Neuron (in vitro differentiated cells): ENCODE measurements around the gene CLIC1.

Experiments used
- H2AFZ ChIP-seq: one replicate; pipeline ENCODE4 v1.6.1; 2013; ENCODE audit warnings: low read depth, mild to moderate bottlenecking, inconsistent platforms, low read length, moderate library complexity
- H3K27me3 ChIP-seq: one replicate; pipeline ENCODE4 v1.6.1; 2013; ENCODE audit warnings: low read length; ENCODE audit not compliant: insufficient read depth
- H3K36me3 ChIP-seq: one replicate; pipeline ENCODE4 v1.6.1; 2013; ENCODE audit warnings: low read length; ENCODE audit not compliant: insufficient read depth
- H3K4me1 ChIP-seq: one replicate; pipeline ENCODE4 v1.6.1; 2013; ENCODE audit warnings: low read length; ENCODE audit not compliant: insufficient read depth
- H3K4me3 ChIP-seq: 2 replicates; pipeline ENCODE4 v1.5.1; 2013; ENCODE audit warnings: mild to moderate bottlenecking, low read length, moderate library complexity
- H3K9me3 ChIP-seq: one replicate; pipeline ENCODE4 v1.6.1; 2013; ENCODE audit warnings: low read length

CLIC1 gene

DNA sequence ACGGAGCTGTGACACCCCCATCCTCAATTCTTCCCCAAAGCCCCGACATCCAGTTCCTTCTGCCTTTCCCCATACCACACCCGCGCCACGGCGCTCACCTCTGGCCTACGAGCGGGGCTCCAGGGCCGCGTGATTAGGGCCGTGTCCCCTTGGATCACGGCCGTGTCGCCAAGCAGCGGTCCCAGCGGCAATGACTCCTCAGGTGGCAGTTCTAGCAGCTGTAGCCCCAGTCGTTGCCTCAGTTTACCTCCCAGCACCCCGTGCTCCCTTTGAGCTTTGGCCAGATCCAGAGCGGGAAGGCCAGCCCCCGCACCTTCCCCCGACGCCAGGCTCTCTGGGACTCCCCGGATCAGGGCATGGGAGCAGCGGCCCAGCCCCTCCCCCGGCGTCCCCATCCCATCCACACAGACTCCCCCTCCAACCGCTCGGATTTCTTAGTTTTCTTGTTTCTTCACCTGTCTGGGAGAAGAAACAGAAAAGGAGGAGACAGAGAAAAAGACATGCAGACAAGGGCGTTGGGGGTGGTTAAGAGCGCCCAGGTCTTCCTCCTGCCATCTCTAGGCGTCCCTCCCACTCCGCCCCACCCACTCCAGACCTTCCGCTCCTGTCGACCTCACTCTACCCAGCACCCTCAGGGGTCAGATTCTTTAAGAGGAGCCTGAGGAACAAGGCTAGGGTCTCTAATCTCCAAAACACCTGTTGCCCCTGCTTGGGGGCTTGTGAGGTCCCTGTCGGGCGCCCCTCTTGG is 7.4 kb downstream of the CLIC1 start, which contains the start of gene DDAH2:
Gene DDAH2 (minus strand): TSS at position 533 of the 748 bp plus-strand sequence. CDS start 138 bp downstream, at position 395.
- Histone ChIP-seq H3K9me3 (no peaks in the 10 kb centered on the region), H3K27me3 (no peaks in the 10 kb centered on the region), H3K4me1 (peaks cover 16% of the 10 kb centered on the region), H2AFZ (no peak within 1 kb of the TSS), H3K36me3 (peaks cover 58% of the 10 kb centered on the region), H3K4me3 (peak within 1 kb of the TSS; percentile 87)

DNA sequence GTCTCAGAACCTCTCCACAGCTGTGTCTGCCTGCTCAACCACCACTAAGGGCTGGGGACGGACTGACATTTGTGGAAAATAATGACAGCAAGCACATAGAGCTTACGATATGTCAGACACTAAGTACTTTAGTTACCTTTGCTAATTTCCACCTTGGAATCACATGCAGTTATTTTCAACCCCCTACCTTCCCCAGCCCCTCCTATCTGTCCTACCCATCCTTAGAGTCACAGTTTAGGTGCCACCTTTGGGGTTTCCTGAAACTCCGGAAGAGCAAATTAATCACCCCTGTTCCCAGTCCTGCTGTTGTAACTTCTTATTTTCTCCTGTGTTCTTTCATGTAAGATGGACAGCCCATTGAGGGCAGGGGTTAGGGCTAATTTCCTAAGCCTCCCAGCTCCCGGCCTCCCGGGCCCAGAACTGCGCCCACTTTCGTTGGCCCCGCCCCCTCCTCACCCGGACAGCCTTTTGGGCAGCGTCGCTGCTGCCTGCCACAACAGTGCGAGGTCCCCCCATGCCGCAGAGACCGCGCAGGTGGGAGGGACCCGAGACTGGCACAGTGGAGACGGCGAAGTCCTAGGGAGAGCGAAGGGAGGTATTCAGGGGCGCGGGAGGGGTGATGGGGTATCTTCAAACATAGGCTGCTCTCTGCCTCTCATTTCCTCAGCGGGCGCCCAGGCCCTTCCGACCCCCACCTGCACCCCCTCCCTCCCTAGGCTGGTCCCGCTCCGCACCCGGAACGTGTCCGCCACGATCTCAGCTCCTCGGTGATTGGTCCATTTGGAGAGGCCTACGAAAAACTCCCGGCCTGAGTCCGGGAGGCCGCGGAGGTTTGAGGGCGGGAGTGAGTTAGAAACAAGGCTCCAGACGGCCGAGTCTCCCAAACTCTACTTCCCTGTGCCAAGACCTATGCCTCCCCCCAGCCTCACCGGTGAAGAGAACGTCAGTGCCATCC is 8.3 kb downstream of the CLIC1 start:
- Histone ChIP-seq H3K4me1 (peaks cover 16% of the 10 kb centered on the region), H2AFZ (no peak overlapping the region), H3K9me3 (no peaks in the 10 kb centered on the region), H3K36me3 (peaks cover 49% of the 10 kb centered on the region), H3K4me3 (peak overlapping the region; percentile 87), H3K27me3 (no peaks in the 10 kb centered on the region)

DNA sequence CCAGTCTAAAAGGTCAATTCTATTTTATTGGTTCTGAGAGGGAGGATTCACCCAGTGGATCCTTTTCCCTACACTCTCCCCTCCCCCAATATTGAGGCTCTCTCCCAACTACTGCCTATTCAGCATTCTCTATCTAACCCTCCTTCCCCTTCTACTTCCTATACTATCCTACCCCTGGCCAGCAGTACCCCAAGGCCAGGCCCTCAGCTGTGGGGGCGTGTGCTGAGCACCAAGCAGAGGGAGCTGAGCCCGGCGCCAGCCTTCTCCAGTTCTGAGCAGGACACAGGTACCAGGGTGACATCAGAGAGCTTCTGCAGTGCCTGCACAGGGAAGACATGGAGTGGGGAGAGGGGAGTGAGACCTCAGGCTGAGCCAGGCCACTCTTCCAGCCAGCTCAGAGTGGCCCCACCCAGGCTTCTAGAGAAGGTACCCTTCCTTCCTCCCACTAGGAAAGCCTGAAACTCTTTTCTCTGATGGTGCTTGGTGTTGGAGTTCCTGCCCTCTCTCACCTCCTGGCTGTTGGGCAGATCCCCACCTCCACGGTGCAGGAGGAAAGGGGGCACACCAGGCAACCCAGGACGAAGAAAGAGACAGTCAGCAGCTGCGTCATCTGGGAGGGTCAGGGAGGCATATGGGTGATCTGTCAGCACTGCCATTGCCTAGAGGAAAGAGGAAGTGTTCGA is 9.2 kb downstream of the CLIC1 start:
- Histone ChIP-seq H3K27me3 (no peaks in the 10 kb centered on the region), H3K36me3 (peaks cover 46% of the 10 kb centered on the region), H2AFZ (no peak overlapping the region), H3K4me3 (no peak overlapping the region), H3K9me3 (no peaks in the 10 kb centered on the region), H3K4me1 (peaks cover 16% of the 10 kb centered on the region)

DNA sequence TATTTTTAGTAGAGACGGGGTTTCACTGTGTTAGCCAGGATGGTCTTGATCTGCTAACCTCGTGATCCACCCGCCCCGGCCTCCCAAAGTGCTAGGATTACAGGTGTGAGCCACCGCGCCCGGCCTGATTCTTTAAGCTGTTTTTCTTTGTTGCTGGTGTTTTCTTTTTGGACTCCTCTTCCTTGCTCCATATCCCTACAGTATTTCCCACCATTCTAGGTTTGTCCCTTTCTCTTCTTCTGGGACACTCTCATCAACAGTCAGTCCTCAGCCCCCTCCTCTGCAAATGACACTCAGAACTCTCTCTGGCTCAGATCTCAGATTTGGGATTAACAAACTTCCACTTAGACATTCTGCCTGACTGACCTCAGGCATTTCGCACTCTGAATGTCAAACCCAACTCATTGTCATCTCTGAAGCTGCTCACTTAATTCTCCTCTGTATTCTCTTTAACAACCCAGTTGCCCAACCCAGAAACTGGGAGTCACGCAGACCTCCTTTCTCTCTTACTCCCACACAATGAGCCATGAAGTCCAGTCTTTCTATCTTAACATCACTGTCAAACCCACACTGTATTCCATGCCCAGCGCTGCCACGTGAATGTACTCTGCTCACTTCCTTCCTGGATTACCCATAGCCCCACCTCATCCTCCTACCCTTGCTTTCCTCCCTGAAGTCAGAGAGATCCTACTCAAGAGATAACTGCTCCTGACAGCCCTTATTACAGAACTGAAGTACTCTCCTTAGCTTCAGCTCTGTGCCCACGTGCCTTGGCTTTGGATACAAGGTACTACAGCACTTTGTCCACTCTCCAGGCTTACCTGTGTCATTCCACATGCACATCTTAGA is 10.6 kb downstream of the CLIC1 start:
- Histone ChIP-seq H3K9me3 (no peaks in the 10 kb centered on the region), H3K4me1 (peaks cover 13% of the 10 kb centered on the region), H3K4me3 (no peak overlapping the region), H2AFZ (no peak overlapping the region), H3K36me3 (peaks cover 35% of the 10 kb centered on the region), H3K27me3 (no peaks in the 10 kb centered on the region)

DNA sequence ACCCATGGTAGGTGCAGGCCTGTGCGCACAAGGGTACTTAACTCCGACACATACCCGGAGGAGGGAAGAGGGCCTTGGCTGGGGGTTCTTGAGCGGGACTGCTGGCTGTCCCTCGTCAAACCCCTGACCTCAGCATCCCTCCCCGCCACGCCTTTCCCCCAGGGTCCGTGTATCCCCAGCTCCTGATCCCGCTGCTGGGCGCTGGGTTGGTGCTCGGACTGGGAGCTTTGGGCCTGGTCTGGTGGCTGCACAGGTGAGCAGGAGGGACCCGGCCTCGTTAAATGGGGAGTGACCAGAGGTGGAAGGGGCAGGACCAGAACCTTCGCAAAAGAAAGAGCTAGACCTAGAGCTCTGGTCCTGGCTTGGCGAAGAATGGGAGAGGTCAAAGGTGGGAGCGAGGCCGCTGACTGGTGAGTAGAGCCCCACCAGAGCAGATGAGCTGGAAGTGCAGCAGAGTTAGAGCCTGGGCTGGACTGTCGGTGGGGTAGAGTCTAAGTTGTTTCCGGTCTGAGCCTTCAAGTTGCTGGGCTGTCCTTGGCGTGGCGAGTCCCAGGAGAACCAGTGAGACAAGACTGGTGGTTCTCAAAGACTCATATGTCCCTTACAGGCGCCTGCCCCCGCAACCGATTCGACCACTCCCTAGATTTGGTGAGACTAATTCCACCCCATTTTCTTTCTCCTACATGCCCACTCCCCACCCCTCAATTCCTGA is 12.2 kb downstream of the CLIC1 start:
- peaks cover 33% of the 10 kb centered on the region for H3K36me3 ChIP-seq
- H3K4me3 ChIP-seq, result no peak overlapping the region
- no peaks in the 10 kb centered on the region for H3K27me3 ChIP-seq

DNA sequence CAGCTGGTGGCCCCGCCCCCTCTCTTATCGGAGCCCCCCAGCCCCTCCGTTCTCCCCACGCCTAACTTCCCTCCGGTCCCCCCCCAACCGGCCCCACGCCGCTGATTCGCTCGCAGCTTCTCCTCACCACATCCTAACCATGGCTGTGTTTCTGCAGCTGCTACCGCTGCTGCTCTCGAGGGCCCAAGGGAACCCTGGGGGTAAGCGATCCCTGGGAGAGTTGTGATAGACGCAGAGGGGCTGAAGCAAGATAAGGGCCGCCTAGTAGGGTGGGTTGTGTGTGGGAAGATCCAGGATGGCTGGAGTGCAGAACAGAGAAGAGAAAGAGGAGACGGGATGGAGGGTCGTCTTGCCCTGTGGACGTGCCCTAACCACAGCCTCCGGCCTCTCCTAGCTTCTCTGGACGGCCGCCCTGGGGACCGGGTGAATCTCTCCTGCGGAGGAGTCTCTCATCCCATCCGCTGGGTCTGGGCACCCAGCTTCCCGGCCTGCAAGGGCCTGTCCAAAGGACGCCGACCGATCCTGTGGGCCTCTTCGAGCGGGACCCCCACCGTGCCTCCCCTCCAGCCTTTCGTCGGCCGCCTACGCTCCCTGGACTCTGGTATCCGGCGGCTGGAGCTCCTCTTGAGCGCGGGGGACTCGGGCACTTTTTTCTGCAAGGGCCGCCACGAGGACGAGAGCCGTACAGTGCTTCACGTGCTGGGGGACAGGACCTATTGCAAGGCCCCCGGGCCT is 12.9 kb downstream of the CLIC1 start, which contains the start of gene MPIG6B:
Gene MPIG6B (plus strand): TSS at position 129 of the 735 bp plus-strand sequence. CDS start 11 bp downstream, at position 140.
- no peak within 1 kb of the TSS for H3K4me3 ChIP-seq
- H3K9me3 ChIP-seq, result no peaks in the 10 kb centered on the region
- H3K36me3 ChIP-seq, result peaks cover 31% of the 10 kb centered on the region
- no peak within 1 kb of the TSS for H2AFZ ChIP-seq
- no peaks in the 10 kb centered on the region for H3K4me1 ChIP-seq
- no peaks in the 10 kb centered on the region for H3K27me3 ChIP-seq

More for the DNA sequence above, 12.2 kb downstream of the CLIC1 start:
- Histone ChIP-seq H3K9me3 (no peaks in the 10 kb centered on the region), H2AFZ (no peak overlapping the region), H3K4me1 (peaks cover 7% of the 10 kb centered on the region)

DNA sequence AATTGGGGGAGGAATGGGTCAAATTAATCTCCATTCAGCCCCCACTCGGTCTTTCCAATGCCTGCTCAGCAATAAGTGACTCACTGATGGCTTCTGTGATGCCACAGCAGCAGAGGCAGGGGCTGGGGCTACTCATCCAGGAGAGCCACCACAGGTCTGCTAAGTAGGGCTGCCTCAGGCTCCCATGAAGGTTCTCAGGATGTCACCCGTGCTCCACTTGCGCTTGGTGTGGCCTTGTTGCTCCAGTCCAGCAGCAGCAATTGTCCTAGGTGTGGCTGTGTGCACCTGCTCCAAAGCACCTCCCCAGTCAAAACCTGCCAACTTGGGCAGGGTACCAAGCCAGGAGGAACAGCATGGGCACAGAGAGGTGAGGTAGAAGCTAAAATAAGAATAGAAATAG is 14.2 kb downstream of the CLIC1 start:
- no peaks in the 10 kb centered on the region for H3K9me3 ChIP-seq

DNA sequence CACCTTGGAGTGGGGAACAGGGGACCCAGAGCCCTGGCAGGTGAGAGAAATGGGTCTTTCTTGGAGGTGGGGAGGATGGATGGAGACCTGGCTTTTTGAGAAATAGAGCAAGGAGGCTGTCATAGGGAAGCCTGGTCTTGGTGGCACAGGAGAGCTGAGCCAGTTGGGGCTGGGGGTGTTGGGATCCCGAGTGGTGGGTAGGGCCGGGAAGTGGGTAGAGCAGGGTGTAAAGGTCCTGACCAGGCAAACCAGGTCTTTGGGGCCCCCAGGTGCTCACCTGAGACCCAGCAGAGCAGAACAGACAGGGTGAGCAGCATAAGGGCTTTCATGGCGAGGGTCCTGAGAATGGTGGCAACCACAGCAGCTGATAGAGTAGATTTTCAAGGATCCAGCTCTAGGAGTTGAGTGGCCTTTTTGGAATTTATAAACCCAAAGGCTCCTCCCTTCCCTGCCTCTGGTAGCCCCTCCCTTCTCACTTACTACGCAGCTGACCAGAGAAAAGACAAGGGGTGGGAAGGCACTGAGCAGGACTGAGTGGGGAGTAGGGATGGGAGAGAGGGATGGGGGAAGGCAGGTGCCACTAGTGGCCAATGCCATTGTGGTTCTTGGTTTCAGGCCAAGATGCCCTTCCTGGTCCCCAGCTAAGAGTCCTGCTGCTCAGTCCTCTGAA is 14.8 kb downstream of the CLIC1 start, which contains the start of gene LY6G6C:
Gene LY6G6C (minus strand): TSS at position 396 of the 670 bp plus-strand sequence. CDS start 67 bp downstream, at position 329.
- H2AFZ ChIP-seq, result no peak within 1 kb of the TSS
- no peak within 1 kb of the TSS for H3K4me3 ChIP-seq
- no peaks in the 10 kb centered on the region for H3K4me1 ChIP-seq
- H3K9me3 ChIP-seq, result no peaks in the 10 kb centered on the region
- H3K36me3 ChIP-seq, result peaks cover 12% of the 10 kb centered on the region
- no peaks in the 10 kb centered on the region for H3K27me3 ChIP-seq

More for the DNA sequence above, 14.2 kb downstream of the CLIC1 start:
- Histone ChIP-seq H3K4me3 (no peak overlapping the region), H3K4me1 (no peaks in the 10 kb centered on the region), H3K36me3 (peaks cover 19% of the 10 kb centered on the region), H2AFZ (no peak overlapping the region), H3K27me3 (no peaks in the 10 kb centered on the region)

DNA sequence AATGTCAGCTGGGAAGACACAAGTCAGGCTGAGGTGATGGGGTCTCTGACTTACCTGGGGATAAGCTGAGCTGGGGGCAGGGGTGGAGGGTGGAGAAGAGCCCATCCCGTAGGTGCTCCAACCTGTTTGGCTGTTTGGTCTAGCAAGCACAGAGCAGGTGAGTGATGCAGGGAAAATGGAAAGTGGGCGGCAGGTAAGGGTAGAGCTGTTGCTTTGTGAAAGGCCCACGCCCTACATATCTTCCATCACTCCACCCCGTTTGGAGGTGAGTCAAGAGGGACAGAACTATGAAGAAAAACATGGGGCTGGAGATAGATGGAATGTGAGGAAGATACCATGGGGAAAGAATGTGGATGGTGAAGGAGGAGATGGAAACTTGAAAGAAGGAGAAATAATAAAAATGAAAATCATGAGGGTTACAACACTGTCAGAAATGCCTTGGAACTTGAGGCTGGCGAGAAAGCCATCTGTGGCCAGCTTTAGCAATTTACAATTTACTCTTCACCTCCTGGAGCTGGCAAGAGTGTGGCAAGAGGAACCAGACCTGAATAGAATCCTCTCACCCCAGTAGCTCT is 16.0 kb downstream of the CLIC1 start:
- H3K4me3 ChIP-seq, result no peak overlapping the region
- H3K9me3 ChIP-seq, result no peaks in the 10 kb centered on the region
- no peak overlapping the region for H2AFZ ChIP-seq
- no peaks in the 10 kb centered on the region for H3K27me3 ChIP-seq
- no peaks in the 10 kb centered on the region for H3K4me1 ChIP-seq
- H3K36me3 ChIP-seq, result peaks cover 3% of the 10 kb centered on the region

DNA sequence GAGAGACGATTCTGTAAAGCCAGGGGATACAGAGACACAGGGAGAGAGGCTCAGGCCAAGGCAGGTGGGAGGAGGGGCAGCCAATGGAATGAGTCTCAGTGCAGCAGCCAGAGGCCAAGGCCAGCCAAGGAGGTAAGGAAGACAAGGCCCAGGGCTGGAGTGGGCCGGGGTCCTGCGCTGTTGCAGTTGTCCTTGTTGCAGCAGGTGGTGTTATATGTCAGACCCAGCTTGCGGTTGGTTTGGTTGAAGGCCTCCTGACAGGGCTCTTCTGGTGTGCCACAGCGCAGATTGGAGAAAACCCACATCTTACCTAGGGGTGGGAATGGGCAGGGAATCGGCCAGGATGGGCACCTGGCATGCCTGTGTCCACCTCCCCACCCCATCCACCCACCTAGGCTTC is 17.3 kb downstream of the CLIC1 start:
- Histone ChIP-seq H3K9me3 (no peaks in the 10 kb centered on the region), H3K36me3 (no peaks in the 10 kb centered on the region), H2AFZ (no peak overlapping the region), H3K4me3 (no peak overlapping the region), H3K27me3 (no peaks in the 10 kb centered on the region), H3K4me1 (peaks cover 5% of the 10 kb centered on the region)
